Stimulated activated CD4-positive, alpha-beta T cell treated with anti-CD3 and anti-CD28 coated beads, Interleukin-2, amount 100 ng/mL, for 4 hours (primary cell): ENCODE measurements around the gene ZSCAN10.

Experiments used
- DNase-seq: peaks from one replicate; pipeline ENCODE4 v3.0.0-alpha.2; 2020; ENCODE audit warnings: low read depth

Gene ZSCAN10

DNA sequence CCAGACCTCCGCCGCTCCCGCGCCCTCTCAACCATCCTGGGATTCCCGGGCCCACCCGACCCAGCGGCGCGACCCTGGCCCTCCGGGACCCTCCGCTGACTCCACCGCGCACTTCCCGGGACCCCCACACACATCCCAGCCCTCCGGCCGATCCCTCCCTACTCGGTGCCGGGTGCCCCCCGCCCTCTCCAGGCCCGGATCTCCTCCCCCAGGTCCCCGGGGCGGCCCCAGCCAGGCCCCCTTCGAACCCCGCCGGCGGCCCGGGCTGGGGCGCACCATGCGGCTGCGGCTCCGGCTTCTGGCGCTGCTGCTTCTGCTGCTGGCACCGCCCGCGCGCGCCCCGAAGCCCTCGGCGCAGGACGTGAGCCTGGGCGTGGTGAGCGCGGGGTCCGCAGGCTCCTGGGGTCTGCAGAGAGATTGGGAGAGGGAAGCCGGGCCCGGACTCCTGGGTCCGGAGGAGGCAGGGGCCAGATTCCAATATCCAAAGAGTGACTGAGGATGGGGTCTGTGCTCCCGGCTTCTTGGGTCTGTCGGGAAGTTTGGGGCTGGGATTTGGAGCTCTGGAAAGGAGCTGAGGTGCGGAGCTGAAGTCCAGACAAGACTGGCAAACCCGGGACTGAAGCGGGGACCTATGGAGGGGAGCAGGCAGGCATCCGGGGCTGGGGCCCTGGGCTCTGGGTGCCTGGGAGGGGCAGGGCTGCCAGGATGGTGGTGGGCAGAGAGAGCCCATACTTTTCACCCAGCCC, 52.3 kb downstream of the ZSCAN10 start:
- no peak for DNase-seq

GRCh38 chr16:3045758-3046640, 53.1 kb downstream of the ZSCAN10 start, which contains the start of gene MMP25:
MMP25 (plus strand) TSS chr16:3046561; CDS start chr16:3046918, 357 bp downstream.
- no peak for DNase-seq

DNA sequence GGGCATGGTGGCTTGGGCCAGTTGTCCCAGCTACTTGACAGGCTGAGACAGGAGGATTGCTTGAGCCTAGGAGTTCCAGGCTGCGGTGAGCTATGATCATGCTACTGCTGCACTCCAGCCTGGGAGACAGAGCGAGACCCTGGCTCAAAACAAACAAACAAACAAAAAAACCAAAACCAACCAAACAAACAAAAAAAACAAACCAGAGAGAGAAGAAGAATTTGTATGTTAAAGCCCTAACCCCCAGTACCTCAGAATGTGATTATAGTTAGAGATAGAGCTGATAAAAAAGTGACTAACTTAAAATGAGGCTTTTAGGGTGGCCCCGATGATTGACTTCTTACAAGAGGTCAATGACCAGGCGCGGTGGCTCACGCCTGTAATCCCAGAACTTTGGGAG, 54.4 kb downstream of the ZSCAN10 start:
- no peak for DNase-seq

- DNase-seq, result no peak
Measured at GRCh38 chr16:3042376-3042775, 56.7 kb downstream of the ZSCAN10 start.

- no peak for DNase-seq
Measured at GRCh38 chr16:3038896-3039295, 60.2 kb downstream of the ZSCAN10 start.
